RWPE2 (cell line): ENCODE data around the gene HIGD1A.

Experiments
- ATAC-seq: fragments of 200-7000 bp; cut with Tn5 transposase; 3 replicates; pipeline ENCODE4 v1.9.1; 2021; ENCODE audit warnings: low read depth
- DNase-seq: peaks from one replicate; pipeline ENCODE4 v3.0.0-alpha.2; 2020; ENCODE audit warnings: low spot score
- H3K27ac ChIP-seq: fragments of 450-650 bp; 2 replicates; pipeline ENCODE4 v1.5.1; 2017; ENCODE audit warnings: mild to moderate bottlenecking; ENCODE audit not compliant: poor library complexity, severe bottlenecking
- H3K27me3 ChIP-seq: fragments of 250-450 bp; sonication (Bioruptor Pico); 2 replicates; pipeline ENCODE4 v1.5.1; 2021; ENCODE audit warnings: mild to moderate bottlenecking, moderate library complexity; ENCODE audit not compliant: insufficient read depth, poor library complexity, severe bottlenecking
- H3K36me3 ChIP-seq: fragments of 250-450 bp; sonication (Bioruptor Pico); 2 replicates; pipeline ENCODE4 v1.5.1; 2020; ENCODE audit warnings: low read depth, mild to moderate bottlenecking, moderate library complexity
- H3K4me1 ChIP-seq: fragments of 250-450 bp; sonication (Bioruptor Pico); 2 replicates; pipeline ENCODE4 v1.5.1; 2021; ENCODE audit warnings: mild to moderate bottlenecking, moderate library complexity; ENCODE audit not compliant: insufficient read depth, poor library complexity, severe bottlenecking
- H3K4me3 ChIP-seq: fragments of 250-450 bp; sonication (Bioruptor Pico); 2 replicates; pipeline ENCODE4 v1.5.1; 2021; ENCODE audit warnings: mild to moderate bottlenecking, moderate library complexity; ENCODE audit not compliant: severe bottlenecking
- H3K9me3 ChIP-seq: fragments of 250-450 bp; sonication (Bioruptor Pico); 2 replicates; pipeline ENCODE4 v1.5.1; 2021; ENCODE audit warnings: mild to moderate bottlenecking, moderate library complexity; ENCODE audit not compliant: severe bottlenecking
- CTCF ChIP-seq: fragments of 450-650 bp; IDR thresholded peaks from one replicate; pipeline ENCODE4 v1.5.1; 2017; ENCODE audit warnings: mild to moderate bottlenecking, moderate library complexity; ENCODE audit not compliant: poor library complexity, severe bottlenecking

HIGD1A gene

GRCh38 chr3:42741796-42742195 lies 62.5 kb downstream of the HIGD1A start:
- Histone ChIP-seq H3K4me3 (no peak overlapping the region), H3K27ac (no peak overlapping the region), H3K4me1 (no peaks in the 10 kb centered on the region), H3K36me3 (no peaks in the 10 kb centered on the region), H3K27me3 (no peaks in the 10 kb centered on the region), H3K9me3 (no peaks in the 10 kb centered on the region)
- DNase-seq (no peak), ATAC-seq (no peak)
- TF ChIP-seq CTCF, result no peak

GRCh38 chr3:42739401-42740158 lies 64.7 kb downstream of the HIGD1A start:
- ATAC-seq, result no peak
- Histone ChIP-seq H3K9me3 (no peaks in the 10 kb centered on the region), H3K27ac (no peak overlapping the region), H3K4me3 (no peak overlapping the region), H3K4me1 (no peaks in the 10 kb centered on the region), H3K27me3 (no peaks in the 10 kb centered on the region), H3K36me3 (no peaks in the 10 kb centered on the region)
- DNase-seq, result no peak
- no peak for TF ChIP-seq CTCF

GRCh38 chr3:42736531-42736930 lies 67.8 kb downstream of the HIGD1A start:
- Histone ChIP-seq H3K27me3 (no peaks in the 10 kb centered on the region), H3K9me3 (no peaks in the 10 kb centered on the region), H3K36me3 (no peaks in the 10 kb centered on the region), H3K4me3 (no peak overlapping the region), H3K27ac (no peak overlapping the region), H3K4me1 (no peaks in the 10 kb centered on the region)
- TF ChIP-seq CTCF, result no peak
- DNase-seq (no peak), ATAC-seq (no peak)

- Histone ChIP-seq H3K4me1 (no peaks in the 10 kb centered on the region), H3K36me3 (no peaks in the 10 kb centered on the region), H3K27me3 (no peaks in the 10 kb centered on the region), H3K27ac (no peak overlapping the region), H3K4me3 (no peak overlapping the region), H3K9me3 (no peaks in the 10 kb centered on the region)
- ATAC-seq (no peak), DNase-seq (no peak)
- no peak for TF ChIP-seq CTCF
Observed at GRCh38 chr3:42736081-42736480, 68.2 kb downstream of the HIGD1A start.

- no peak for DNase-seq
Observed at GRCh38 chr3:42735615-42736014, 68.7 kb downstream of the HIGD1A start.

More at GRCh38 chr3:42735615-42736014, 68.7 kb downstream of the HIGD1A start:
- Histone ChIP-seq H3K9me3 (no peaks in the 10 kb centered on the region), H3K27ac (no peak overlapping the region), H3K27me3 (no peaks in the 10 kb centered on the region), H3K4me3 (no peak overlapping the region), H3K36me3 (no peaks in the 10 kb centered on the region), H3K4me1 (no peaks in the 10 kb centered on the region)
- no peak for ATAC-seq
- no peak for TF ChIP-seq CTCF
